ENCODE results near the gene NR1H2. TPM values are rescaled to one million over a fixed set of nuclear protein-coding genes. Genes with fewer than 3 reads are reported as not detected.
"Not testable (repeated sequence)": the region's sequence is repeated elsewhere in the genome, so short reads cannot be mapped to it uniquely, and the experiment has no call there.

The NR1H2 gene
- total RNA-seq, 2 donors from 2014 or later, result 84.5 to 91.9 TPM

DNA sequence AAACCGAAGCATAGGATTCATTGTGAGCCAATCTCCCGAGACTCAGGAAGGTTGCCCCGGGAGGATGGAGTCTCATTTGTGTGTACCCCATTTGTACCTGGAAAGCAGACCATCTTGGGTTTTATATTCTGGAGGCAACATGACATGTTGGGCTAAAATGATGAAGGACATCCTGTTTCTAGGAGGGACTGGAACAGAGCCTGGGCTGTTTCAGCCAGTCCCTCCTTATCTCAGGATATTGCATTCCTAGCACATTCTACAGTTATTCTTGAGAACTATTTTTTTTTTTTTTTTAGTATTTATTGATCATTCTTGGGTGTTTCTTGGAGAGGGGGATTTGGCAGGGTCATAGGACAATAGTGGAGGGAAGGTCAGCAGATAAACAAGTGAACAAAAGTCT is 14.0 kb downstream of the NR1H2 start:
- not testable (repeated sequence) for H3K9me3 Mint-ChIP-seq; H3K4me3 Mint-ChIP-seq; H3K36me3 Mint-ChIP-seq; H3K27ac Mint-ChIP-seq; H3K27me3 Mint-ChIP-seq; DNase-seq (ENCODE audit: low spot score); ATAC-seq
- H3K4me1 Mint-ChIP-seq (ENCODE audit: low read depth in 2 of 2), result peaks cover 14% of the 10 kb centered on the region in 2 donors

DNA sequence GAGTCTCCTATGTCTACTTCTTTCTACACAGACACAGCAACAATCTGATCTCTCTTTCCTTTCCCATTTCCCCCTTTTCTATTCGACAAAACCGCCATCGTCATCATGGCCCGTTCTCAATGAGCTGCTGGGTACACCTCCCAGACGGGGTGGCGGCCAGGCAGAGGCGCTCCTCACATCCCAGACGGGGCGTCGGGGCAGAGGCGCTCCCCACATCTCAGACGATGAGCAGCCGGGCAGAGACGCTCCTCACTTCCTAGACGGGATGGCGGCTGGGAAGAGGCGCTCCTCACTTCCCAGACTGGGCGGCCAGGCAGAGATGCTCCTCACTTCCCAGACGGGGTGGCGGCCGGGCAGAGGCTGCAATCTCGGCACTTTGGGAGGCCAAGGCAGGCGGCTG is 14.7 kb downstream of the NR1H2 start:
- H3K9me3 Mint-ChIP-seq; DNase-seq (ENCODE audit: low spot score); H3K36me3 Mint-ChIP-seq; H3K4me3 Mint-ChIP-seq; H3K27me3 Mint-ChIP-seq; H3K27ac Mint-ChIP-seq; ATAC-seq: not testable (repeated sequence)
- H3K4me1 Mint-ChIP-seq (ENCODE audit: low read depth in 2 of 2), result peaks cover 11% of the 10 kb centered on the region in 2 donors

DNA sequence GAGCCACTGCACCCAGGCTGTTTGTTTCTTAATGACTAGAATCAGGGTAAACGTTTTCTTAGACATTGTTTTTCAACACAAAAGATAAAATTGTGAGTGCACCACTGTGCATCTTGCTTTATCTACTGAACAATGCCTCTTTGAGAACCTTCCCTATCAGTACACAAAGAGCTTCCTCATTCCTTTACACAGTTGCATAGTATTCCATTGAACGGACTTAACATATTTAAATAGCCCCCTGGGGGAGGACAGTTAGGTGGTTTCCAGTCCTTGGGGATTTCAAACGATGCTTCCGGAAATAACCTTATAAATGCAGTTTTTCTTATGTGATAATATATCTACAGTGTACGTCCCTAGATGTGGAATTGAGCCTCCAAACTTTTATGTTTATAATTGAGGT is 16.5 kb downstream of the NR1H2 start:
- Mint-ChIP-seq H3K36me3 (peaks cover 6% of the 10 kb centered on the region), H3K4me3 (no peak overlapping the region), H3K9me3 (no peaks in the 10 kb centered on the region)

GRCh38 chr19:50393589-50393988 is 17.3 kb downstream of the NR1H2 start:
- H3K4me1 Mint-ChIP-seq (ENCODE audit: low read depth in 2 of 2), result peaks cover 3 to 9% of the 10 kb centered on the region in 2 donors
- DNase-seq (ENCODE audit: low spot score) (no peak), ATAC-seq (no peak)
- no peak overlapping the region for H3K27ac Mint-ChIP-seq
- no peaks in the 10 kb centered on the region for H3K27me3 Mint-ChIP-seq
- H3K9me3 Mint-ChIP-seq, result no peaks in the 10 kb centered on the region
- H3K36me3 Mint-ChIP-seq, result peaks cover 6% of the 10 kb centered on the region
- no peak overlapping the region for H3K4me3 Mint-ChIP-seq

More for the DNA sequence above, 16.5 kb downstream of the NR1H2 start:
- H3K27me3 Mint-ChIP-seq, result no peaks in the 10 kb centered on the region
- H3K4me1 Mint-ChIP-seq (ENCODE audit: low read depth in 2 of 2), result peaks cover 6 to 7% of the 10 kb centered on the region in 2 donors
- DNase-seq (ENCODE audit: low spot score) (no peak), ATAC-seq (no peak)
- H3K27ac Mint-ChIP-seq, result no peak overlapping the region

GRCh38 chr19:50394017-50394416 is 17.8 kb downstream of the NR1H2 start:
- H3K9me3 Mint-ChIP-seq, result no peaks in the 10 kb centered on the region
- H3K36me3 Mint-ChIP-seq, result peaks cover 6% of the 10 kb centered on the region

DNA sequence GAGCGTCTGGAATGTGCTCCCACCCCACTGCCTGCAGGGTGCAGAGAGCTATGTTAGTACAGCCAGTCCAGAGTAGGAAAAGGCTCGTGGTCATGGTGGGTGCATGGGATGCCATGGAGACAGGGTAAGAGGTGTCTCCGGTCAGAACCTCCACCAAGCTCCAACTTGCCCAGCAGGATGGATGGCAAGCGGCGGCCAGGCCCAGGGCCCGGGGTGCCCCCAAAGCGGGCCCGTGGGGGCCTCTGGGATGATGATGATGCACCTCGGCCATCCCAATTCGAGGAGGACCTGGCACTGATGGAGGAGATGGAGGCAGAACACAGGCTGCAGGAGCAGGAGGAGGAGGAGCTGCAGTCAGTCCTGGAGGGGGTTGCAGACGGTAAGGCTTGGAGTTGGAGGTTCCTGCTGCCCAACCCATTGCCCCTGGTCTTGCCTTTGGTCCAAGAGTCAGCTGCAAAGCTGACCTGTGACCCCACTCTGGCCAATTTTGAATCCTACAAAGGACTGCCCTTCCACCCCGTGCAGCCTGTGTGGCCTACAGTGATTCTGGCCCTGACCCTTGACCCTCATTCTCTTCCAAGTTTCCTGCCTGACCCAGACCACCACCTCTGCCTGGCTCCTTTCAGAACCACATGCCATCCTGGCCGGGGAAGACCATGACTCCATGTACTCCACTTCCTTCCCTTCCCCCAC is 22.6 kb downstream of the NR1H2 start:
- no peak overlapping the region for H3K4me3 Mint-ChIP-seq
- peaks cover 6% of the 10 kb centered on the region for H3K36me3 Mint-ChIP-seq
- peaks cover 1 to 10% of the 10 kb centered on the region in 2 donors for H3K4me1 Mint-ChIP-seq (ENCODE audit: low read depth in 2 of 2)
- H3K27me3 Mint-ChIP-seq, result no peaks in the 10 kb centered on the region
- no peak for ATAC-seq
- H3K27ac Mint-ChIP-seq, result no peak overlapping the region
- no peak for DNase-seq (ENCODE audit: low spot score)
- no peaks in the 10 kb centered on the region for H3K9me3 Mint-ChIP-seq

More at GRCh38 chr19:50394017-50394416, 17.8 kb downstream of the NR1H2 start:
- H3K4me3 Mint-ChIP-seq, result no peak overlapping the region
- H3K4me1 Mint-ChIP-seq (ENCODE audit: low read depth in 2 of 2), result peaks cover 3 to 9% of the 10 kb centered on the region in 2 donors
- H3K27ac Mint-ChIP-seq, result no peak overlapping the region
- ATAC-seq, result no peak
- H3K27me3 Mint-ChIP-seq, result no peaks in the 10 kb centered on the region
- DNase-seq (ENCODE audit: low spot score), result no peak

DNA sequence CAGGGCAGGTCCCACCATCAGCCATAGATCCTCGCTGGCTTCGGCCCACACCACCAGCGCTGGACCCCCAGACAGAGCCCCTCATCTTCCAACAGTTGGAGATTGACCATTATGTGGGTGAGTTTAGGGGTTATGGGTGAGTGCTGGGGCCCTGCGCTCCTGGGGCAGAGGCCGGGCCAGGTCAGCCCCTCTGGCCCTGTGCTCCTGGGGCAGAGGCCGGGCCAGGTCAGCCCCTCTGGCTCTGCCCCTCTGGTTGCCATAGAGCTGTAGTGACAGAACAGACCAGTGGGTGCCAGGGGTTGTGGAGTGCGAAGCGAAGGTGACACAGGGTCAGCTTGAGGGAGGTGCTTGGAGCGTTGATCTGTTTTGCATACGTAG is 23.1 kb downstream of the NR1H2 start:
- Mint-ChIP-seq H3K4me1 (ENCODE audit: low read depth in 2 of 2) (peaks cover 0 to 7% of the 10 kb centered on the region in 2 donors), H3K36me3 (peaks cover 6% of the 10 kb centered on the region), H3K4me3 (no peak overlapping the region), H3K9me3 (no peaks in the 10 kb centered on the region), H3K27ac (no peak overlapping the region), H3K27me3 (no peaks in the 10 kb centered on the region)
- DNase-seq (ENCODE audit: low spot score) (no peak), ATAC-seq (peak in 1 of 2 donors; percentile 44)

- Mint-ChIP-seq H3K36me3 (no peaks in the 10 kb centered on the region), H3K27ac (no peak overlapping the region), H3K9me3 (no peaks in the 10 kb centered on the region), H3K4me3 (no peak overlapping the region), H3K27me3 (no peaks in the 10 kb centered on the region), H3K4me1 (ENCODE audit: low read depth in 2 of 2) (peaks cover 0 to 7% of the 10 kb centered on the region in 2 donors)
- DNase-seq (ENCODE audit: low spot score) (no peak), ATAC-seq (peak; percentile 10 to 25)
These were observed 25.6 kb downstream of the NR1H2 start for GRCh38 chr19:50401605-50402450.

DNA sequence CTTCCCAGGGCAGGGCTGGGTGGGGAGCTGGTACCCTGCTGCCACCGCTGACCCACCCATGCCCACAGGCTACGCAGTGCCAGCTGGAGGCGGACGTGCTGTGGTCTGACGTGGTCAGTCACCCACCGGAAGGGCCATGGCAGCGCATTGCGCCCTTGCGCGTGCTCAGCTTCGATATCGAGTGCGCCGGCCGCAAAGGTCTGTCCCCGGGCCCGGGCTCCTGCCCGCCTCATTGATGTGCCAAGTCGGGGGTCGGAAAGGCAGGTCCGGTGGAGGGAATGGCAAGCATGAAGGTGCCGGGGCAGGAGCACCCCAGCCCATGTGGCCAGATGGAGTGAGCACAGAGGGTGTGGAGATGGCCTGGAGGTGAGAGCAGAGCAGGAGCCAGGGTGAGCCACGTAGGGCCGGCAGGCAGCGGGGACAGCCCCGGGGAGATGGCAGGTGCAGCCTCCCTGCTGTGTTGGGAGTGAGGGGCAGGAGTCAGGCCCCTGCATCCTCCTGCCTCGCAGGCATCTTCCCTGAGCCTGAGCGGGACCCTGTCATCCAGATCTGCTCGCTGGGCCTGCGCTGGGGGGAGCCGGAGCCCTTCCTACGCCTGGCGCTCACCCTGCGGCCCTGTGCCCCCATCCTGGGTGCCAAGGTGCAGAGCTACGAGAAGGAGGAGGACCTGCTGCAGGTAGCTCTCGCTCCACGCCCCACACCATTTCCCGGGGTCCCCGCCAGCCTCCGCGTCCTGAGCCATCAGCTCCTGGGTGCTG is 26.5 kb downstream of the NR1H2 start:
- no peak overlapping the region for H3K4me3 Mint-ChIP-seq
- H3K27me3 Mint-ChIP-seq, result no peaks in the 10 kb centered on the region
- H3K36me3 Mint-ChIP-seq, result no peaks in the 10 kb centered on the region
- H3K4me1 Mint-ChIP-seq (ENCODE audit: low read depth in 2 of 2), result peaks cover 0 to 7% of the 10 kb centered on the region in 2 donors
- no peak for DNase-seq (ENCODE audit: low spot score)
- H3K27ac Mint-ChIP-seq, result no peak overlapping the region
- H3K9me3 Mint-ChIP-seq, result no peaks in the 10 kb centered on the region
- no peak for ATAC-seq

DNA sequence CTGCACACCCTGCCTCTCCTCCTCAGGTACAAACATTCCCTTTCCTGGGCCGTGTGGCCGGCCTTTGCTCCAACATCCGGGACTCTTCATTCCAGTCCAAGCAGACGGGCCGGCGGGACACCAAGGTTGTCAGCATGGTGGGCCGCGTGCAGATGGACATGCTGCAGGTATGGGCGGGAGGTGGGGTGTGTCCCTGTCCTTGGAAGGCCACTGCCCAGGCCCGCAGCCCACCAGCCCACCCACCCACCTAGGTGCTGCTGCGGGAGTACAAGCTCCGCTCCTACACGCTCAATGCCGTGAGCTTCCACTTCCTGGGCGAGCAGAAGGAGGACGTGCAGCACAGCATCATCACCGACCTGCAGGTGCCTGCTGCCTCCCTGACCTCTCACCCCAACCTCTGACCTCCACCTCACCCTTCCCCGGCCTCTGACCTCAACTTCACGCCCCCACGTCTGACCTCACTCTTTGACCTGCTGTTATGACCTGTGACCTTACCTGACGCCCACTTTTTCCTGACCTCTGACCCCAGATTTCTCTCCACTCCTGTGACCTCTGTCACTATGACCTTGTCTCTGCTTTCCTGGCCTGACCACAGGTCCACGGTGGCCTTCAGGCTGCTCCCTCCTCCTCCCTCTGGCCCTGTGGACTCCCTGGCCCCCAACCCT is 30.0 kb downstream of the NR1H2 start:
- H3K9me3 Mint-ChIP-seq, result no peaks in the 10 kb centered on the region
- H3K27me3 Mint-ChIP-seq, result no peaks in the 10 kb centered on the region
- H3K36me3 Mint-ChIP-seq, result no peaks in the 10 kb centered on the region
- ATAC-seq (no peak), DNase-seq (ENCODE audit: low spot score) (no peak)
- no peaks in the 10 kb centered on the region for H3K4me1 Mint-ChIP-seq (ENCODE audit: low read depth in 2 of 2)
- no peak overlapping the region for H3K27ac Mint-ChIP-seq
- no peak overlapping the region for H3K4me3 Mint-ChIP-seq

GRCh38 chr19:50406829-50407228 is 30.6 kb downstream of the NR1H2 start:
- Mint-ChIP-seq H3K9me3 (no peaks in the 10 kb centered on the region), H3K4me1 (ENCODE audit: low read depth in 2 of 2) (no peaks in the 10 kb centered on the region), H3K4me3 (no peak overlapping the region), H3K27me3 (no peaks in the 10 kb centered on the region), H3K27ac (no peak overlapping the region), H3K36me3 (no peaks in the 10 kb centered on the region)
- DNase-seq (ENCODE audit: low spot score), result no peak
- no peak for ATAC-seq

DNA sequence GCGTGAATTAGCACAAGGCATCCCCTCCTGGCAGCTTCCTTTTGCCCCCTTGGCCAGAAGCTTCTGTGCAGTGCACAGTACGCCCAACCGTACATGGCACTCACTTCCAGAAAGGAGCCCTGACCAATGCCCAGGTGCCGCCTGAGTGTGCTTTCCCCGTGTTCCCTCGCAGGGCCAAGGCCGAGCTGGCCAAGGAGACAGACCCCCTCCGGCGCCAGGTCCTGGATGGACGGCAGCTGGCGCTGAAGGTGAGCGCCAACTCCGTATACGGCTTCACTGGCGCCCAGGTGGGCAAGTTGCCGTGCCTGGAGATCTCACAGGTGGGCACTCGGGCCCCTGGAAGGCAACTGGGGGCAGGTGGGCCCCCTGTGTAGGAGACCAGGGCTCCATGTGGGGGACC is 33.1 kb downstream of the NR1H2 start:
- ATAC-seq (no peak), DNase-seq (ENCODE audit: low spot score) (no peak)
- H3K27me3 Mint-ChIP-seq, result no peaks in the 10 kb centered on the region
- H3K4me3 Mint-ChIP-seq, result no peak overlapping the region
- H3K27ac Mint-ChIP-seq, result no peak overlapping the region
- H3K4me1 Mint-ChIP-seq (ENCODE audit: low read depth in 2 of 2), result peaks cover 0 to under 1% of the 10 kb centered on the region in 2 donors
- H3K9me3 Mint-ChIP-seq, result no peaks in the 10 kb centered on the region
- no peaks in the 10 kb centered on the region for H3K36me3 Mint-ChIP-seq

- Mint-ChIP-seq H3K27ac (no peak overlapping the region), H3K4me1 (ENCODE audit: low read depth in 2 of 2) (peaks cover 0 to 4% of the 10 kb centered on the region in 2 donors), H3K27me3 (no peaks in the 10 kb centered on the region), H3K4me3 (no peak overlapping the region), H3K9me3 (no peaks in the 10 kb centered on the region), H3K36me3 (no peaks in the 10 kb centered on the region)
- ATAC-seq (no peak), DNase-seq (ENCODE audit: low spot score) (no peak)
These were observed 33.9 kb downstream of the NR1H2 start for GRCh38 chr19:50410109-50410508.
